NCI-H1092 (cell line): ENCODE measurements around the gene LCTL.
"Not testable (repeated sequence)": the region's sequence is repeated elsewhere in the genome, so short reads cannot be mapped to it uniquely, and the experiment has no call there.

ENCODE experiments used
- DNase-seq: peaks from one replicate; lab custom pipeline; 2025; lab: John Stamatoyannopoulos, UW

The LCTL gene

DNA sequence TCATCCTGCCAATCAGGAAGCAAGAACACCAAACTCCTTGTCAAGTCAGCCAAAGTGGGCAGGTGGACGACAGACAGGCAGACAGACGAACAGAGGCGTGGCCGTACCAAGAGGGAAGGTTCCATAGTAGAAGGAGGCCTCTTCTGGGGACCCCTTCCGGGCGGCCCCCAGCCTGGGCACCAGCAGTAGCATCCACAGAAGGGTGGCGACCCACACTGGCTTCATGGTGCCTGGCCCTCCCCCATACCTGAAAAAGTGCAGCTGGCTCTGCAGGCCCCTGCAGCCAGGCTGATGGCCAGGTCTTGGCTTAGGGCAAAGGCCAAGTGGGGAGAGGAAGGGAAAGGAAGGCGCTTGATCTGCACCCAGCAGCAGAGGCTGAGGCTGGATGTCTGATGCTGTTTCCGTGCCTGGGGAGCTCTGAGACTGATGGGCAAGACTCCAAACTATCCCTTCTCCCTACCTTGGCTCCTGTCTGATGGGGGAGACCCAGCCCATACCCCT, 607 bp downstream of the LCTL start:
- DNase-seq = no peak

DNA sequence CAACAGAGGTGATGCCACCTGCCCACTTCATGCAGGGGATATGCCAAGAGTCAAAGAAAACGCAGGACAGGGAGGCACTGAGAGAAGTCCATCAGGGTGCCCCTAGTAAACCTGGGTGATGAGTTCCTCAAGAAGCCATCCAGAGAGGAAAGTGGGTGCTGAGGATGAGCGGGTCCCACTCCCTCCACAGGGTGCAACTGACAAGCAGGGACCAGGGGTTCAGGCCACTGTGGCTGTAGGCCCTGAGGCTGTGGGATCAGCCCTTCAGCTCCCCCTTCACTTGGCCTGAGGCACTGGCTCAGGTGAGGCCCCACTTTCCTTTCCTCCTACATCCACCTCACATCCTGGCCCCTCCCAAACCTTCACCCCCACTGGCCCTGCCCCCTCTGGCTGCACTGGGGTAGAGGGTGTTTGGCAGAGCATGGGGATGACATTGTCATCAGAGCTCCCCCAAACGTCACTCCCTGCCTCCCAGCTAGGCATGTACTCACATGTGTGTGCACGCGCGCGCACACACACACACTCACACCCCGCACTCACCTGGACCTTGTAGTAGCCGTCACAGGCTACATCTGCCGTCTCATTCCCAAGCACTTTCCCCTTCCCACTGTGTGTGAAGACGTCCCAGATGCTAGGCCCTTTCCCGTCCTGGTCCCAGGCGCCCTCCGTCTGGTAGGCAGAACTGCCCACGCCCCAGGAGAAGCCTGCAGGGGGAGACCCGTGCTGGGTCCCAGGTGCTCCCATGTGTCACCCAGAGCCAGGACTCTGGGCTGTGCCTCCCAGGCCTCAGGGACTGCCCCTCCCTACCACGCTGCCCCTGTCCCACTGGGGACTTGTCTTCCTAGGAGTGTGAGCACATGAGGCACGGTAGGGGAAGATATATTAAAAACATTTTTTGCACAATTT, 1.4 kb downstream of the LCTL start:
- DNase-seq = no peak

DNA sequence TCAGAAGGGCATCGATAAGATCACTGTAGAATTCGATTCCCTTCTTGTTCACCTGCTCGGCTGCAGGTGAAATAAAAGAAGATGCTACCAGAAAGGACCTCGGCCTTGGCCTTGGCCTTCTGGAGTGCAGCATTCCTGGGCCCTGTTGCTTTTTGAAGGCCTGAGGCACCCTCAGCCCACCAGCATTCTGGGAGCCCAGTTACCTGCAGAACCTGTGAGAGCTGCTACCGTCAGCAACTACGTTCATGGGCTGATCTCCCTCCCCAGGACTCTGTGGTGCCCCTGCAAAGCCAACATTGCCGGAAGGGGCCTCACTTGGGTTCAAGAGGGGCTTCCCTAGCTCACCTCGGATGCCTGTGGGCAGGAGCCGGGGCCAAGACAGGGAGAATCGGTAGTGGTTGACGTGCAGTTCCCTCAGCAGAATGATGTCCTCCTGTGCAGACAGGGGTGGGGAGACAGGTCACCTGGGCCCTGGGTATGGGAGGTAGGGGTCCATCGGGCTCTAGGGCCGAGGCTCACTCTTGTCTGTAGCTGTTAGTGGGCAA, 2.2 kb downstream of the LCTL start:
- no peak for DNase-seq

DNA sequence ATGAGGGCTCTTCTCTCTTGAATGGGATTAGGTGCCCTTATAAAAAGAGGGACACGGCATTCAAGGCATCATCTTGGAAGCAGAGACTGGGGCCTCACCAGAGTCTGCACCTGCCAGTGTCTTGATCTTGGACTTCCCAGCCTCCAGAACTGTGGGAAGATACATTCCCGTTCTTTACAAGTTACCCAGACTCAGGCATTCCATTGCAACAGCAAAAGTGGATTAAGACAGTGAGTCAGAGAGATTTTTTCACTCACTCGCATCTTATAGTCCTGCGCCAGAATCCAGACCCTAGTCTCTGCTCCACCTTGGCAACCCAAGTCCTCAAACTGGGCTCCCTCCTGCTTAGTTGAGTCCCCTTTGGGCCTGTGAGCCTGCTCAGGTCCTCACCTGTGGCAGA, 2.7 kb downstream of the LCTL start:
- no peak for DNase-seq

DNA sequence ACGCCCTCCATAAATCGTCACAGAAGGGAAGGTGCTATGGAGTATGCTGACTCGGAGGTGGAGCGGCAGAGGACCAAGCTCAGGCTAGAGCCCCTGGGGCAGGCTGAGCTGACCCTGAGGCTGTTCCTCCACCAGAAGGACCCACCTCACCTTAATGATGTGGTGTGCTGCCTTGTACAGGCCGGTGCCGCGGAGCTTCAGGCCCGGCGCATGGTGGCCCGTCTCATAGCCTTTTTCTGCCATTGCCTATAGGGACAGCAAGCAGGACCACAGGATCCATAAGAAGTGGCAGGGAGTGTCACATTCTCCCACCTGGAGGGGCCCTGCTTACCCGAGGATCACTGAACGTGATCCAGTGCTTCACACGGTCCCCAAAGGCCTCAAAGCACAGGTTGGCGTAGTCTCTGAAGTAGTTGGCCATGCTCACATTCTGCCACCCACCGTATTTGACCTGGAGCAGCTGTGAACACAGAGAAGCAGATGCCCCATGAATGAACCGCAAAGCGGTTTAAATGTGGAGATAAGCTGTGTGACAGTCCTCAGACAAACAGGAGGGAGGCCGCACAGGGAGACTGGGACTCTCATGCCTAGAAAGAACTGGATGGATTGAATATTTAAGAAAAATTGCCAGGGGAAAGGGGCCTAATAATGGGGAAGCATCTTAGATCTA, 4.8 kb downstream of the LCTL start:
- DNase-seq = no peak

DNA sequence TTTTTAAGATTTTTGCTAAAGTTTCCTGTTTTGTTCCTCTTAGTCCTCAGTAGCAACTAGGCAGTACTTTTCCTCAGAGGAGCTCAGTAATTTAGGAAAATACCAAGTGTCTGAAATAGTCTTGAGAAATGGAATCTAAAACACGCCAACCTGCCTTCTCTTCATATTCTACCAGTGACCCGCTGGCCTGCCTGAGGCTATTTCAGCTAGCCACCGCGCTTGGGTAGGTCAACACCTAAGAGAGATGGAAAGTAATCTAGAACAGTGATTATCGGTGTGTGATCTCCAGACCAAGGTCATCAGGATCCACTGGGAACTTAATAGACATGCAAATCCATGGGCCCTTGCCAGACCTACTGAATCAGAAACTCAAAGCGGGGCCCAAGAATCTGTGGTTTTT, 7.5 kb downstream of the LCTL start:
- no peak for DNase-seq

DNA sequence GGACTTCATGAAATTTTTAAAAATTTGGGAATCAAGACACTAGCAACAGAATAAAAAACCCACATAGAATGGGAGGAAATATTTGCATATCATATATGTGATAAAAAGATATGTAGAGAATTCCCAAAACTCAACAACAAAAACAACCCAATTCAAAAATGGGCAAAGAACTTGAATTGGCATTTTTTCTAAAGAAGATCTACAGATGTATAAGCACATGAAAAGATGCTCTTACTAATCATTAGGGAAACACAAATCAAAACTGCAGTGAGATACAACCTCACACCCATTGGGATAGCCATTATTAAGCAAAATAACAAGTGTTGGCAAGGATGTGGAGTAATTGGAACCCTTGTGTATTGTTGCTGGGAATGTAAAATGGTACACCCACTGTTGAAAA, 10.1 kb downstream of the LCTL start:
- no peak for DNase-seq

DNA sequence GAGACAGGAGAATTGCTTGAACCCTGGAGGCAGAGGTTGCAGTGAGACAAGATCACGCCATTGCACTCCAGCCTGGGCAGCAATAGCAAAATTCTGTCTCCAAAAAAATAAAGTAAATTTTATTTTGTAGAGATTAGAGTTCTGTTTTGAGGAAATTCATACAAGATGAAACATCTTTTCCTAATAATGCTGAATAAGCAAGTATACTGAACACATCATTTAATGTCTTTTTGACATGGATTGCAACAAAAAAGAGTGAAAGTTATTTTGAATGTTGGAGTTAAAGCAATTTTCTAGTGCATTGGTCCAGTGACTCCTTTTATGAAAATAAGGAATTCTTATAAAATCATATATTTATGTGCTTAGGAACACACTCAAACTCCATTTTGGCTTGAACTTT, 20.5 kb downstream of the LCTL start:
- DNase-seq = no peak

DNA sequence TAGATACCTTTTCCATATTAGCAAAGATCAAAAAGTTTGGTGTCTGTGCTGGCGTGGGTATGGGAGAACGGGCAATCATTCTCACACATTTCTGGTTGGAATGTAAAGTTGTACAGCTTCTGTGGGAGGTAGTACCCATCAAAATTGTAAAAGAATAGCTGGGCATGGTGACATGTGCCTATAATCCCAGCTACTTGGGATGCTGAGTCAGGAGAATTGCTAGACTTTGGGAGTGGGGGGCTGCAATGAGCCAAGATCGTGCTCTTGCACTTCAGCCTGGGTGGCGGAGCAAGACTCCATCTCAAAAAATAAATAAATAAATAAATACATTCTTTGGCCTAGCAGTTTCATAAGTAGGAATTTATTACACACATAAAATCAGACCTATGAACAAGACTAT, 22.9 kb downstream of the LCTL start:
- no peak for DNase-seq

DNA sequence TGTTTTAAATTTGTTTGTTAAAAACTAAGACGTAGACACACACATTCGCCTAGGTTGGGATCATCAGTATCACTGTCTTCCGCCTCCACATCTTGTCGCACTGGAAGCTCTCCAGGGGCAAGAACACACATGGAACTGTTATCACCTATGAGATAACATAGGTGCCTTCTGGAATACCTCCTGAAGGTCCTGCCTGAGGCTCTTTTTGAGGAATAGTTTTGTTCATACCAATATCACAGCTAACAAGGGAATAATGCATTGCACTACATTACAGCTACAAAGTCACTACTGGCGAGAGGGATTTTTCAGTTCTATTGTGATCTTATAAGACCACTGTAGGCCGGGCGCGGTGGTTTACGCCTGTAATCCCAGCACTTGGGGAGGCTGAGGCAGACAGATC, 30.7 kb downstream of the LCTL start:
- DNase-seq = no peak

DNA sequence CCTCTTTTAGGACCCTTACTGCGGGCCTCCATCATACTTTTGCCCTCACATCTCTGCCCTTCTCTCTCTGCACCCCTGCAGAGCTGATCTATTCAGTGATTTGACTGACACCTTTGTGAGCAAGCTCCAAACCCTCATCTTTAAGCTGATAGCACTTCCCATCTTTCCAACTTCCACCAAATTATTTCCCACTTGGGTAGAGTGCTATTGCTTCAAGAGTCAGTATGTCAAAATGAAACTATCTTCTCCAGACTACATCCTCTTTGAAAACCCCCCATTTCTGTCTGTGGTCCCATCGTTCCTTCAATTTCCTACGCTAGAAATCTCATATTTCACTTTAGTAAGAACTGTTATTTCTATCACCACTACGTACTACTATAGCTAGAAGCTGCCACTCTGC, 41.0 kb downstream of the LCTL start:
- no peak for DNase-seq

DNA sequence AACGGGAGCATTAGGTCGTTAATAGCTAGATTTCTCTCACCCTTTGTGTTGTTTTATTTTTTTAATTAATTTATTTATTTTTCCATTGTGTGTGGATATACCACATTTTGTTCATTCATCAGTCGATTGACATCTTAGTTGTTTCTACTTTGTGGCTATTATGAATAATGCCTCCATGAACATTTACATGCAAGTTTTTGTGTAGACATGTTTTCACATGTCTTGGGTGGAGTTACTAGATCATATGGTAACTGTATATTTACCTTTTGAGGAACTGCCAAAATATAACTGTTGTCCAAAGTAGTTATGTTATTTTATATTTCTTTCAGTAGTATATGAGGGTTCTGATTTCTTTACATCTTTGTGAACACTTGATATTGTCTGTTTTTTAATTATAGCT, 41.9 kb downstream of the LCTL start:
- no peak for DNase-seq

DNA sequence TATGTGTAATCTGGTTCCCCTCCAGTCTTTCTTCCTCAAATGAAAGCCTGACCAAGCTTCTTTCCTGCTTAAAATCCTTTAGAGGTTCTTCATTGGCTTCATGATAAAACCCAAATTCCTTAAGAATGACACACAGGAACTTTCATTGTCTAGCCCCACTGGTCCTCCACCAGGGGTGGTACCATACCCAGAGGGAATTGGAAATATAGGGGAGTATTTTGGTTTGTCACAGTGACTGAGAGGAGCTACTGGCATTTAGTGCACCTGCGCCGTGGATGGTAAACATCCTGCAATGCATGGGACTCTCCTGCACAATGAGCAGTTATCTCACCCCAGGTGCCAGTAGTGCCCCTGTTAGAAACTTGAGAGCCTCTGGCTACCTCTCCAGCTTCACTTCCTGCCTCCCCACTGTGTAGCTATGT, 49.9 kb downstream of the LCTL start:
- DNase-seq = no peak

DNA sequence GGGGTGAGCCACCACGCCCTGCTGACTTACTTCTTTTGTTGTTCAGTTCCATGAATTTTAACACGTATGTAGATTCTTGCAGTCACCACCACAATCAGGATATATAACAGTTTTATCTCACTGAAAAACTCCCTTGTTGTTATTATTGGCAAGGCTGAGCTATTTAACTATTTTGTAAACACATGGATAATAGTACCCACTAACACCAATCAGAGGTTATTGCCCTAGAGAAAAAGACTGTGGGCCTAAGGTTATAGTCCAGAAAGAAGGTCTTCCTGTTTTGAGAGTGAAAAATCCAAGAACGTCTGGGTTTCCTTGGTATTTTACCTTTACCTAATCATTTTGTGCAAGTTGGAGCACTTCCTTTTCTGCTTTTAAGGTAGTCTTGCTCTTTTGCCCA, 51.2 kb downstream of the LCTL start:
- DNase-seq = no peak

DNA sequence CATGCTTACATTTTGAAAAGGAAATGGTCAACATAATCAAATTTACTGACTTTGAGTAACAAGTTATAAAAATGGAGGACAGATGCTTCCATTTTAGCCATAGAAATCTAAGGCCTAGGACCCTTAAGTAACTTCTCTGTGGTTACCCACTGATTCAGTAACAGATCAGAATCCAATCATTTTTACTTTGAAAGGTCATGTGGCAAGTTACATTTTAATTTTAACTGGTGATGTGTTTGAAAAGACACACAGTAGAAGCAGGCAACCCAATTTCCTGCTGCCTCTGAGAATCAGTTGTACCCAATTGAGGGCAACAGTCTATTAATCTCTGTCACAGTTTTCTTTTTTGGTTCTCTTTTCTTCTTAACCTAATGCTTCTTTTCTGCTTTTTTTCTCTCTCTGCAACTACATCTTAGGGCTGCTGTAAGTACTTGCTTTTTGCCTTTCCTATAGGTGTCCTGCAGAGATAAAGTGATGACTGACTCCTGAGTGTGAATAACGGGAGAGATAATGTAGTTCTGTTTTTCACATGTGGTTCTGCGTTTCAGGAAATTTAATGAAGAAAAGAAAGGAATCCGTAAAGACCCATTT, 57.4 kb downstream of the LCTL start:
- DNase-seq = no peak

DNA sequence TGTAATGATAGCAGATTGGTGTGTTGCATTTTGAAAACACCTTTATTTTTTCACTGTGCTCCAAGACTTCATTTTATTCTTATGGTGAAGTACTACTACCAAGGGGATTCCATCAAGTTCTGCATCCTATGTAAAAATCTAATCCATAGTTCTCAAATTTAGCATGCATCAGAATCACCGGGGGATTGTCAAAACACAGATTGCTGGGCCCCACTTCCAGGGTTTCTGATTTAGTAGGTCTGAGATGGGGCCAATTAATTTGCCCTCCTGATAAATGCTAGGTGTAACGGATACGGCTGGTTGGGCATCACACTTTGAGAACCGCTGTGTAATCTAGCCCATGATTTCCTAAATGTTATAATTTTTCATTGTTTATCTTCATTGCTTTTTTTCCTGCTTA, 60.0 kb downstream of the LCTL start:
- DNase-seq = no peak

DNA sequence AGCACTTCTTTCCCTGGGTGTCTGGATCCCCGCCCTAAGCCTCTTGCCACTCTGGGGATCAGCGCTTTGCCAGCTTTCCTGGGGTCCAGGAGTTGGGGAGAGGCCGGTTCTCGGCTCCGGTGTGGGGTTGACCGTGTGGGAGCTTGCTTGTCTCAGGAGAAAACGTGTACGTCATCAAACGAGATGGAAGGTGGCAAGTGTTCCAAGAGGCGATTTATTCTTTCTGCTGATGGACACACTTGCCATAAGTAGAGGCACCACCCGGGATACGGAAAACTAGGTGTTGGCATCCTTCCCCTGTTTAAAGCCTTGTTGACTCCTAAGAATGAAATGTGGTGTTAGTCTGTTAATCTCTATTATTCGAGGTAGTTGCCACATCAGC, 60.4 kb downstream of the LCTL start:
- DNase-seq = no peak

DNA sequence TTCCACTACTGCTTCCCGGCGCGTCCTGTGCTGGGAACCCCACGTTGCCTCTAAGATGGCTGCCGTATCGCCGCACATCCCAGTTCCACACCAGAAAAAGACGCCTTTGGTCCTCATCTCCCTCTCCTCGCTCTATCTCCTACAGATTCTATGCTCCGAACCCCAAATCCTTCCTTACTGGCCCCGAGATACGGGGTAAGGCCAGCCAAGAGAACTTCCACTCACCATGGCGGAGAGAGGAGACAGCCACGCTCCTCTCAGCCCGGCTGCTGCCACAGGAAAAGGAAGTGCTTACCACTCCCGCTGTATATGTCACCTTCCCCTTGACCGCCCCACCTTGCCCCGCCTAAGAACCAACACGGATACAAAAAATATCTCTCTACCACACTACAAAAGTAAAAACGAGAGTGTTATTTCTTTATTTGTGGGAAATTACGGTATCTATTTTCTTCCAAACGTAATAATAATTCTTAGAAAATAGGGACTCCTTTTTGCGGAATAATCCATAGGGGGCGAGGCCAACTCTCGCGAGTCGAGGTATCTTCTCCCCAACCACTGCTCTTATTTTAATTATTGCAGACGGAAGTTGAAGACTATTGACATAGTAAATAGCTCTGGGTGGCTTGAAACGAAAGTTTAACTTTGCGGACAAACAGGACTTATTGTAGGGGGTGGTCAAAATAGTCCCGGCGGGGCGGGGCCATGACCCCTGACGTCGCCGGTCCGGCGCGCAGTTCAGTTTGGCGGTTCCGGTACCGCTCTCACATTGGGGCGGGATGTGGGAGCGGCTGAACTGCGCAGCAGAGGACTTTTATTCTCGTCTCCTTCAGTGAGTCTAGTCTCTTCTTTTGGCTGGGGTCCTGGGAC, 61.0 kb downstream of the LCTL start, which contains the start of the genes RPL4 and ZWILCH:
TSS of gene RPL4 (minus strand) at position 293 of the 867 bp plus-strand sequence. CDS start at position 228, 65 bp downstream.
TSS of gene ZWILCH (plus strand) at position 764 of the 867 bp plus-strand sequence. CDS start at position 777, 13 bp downstream.
- peak; percentile 40 for DNase-seq

DNA sequence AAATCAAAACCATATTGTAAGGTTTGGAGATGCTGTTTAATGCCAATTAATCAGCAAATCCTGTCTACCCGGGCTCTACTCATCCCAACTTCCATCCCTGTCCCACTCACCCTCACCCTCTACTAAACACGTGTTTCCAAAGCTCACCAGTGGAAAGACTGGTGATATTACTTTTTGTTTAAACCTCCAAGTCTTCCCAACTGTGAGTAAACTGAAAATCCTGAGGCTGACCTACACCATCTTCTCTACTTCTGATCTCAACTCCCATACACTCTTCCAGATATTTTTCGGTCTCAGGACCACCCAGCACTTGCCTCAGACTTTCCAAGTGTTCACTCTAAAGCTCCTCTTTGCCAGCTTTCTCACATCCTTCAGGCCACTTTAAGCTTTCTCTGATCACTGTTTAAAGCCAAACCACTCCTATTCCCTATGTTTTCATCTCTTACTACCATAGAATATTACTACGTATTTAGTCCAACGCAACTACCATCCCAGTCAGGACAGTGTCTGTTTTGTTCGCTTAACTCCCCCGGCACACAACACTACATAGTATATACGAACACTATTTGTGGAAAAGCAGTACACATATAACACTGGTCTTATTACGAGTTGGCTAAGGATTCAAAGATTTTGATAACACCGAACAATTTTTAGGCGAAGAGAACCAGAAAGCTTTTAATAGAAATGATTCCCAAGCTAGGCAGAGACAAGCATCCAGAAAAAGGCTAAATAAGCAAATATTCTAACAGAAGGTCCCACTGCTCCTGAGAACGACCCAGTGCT, 61.8 kb downstream of the LCTL start:
- no peak for DNase-seq

DNA sequence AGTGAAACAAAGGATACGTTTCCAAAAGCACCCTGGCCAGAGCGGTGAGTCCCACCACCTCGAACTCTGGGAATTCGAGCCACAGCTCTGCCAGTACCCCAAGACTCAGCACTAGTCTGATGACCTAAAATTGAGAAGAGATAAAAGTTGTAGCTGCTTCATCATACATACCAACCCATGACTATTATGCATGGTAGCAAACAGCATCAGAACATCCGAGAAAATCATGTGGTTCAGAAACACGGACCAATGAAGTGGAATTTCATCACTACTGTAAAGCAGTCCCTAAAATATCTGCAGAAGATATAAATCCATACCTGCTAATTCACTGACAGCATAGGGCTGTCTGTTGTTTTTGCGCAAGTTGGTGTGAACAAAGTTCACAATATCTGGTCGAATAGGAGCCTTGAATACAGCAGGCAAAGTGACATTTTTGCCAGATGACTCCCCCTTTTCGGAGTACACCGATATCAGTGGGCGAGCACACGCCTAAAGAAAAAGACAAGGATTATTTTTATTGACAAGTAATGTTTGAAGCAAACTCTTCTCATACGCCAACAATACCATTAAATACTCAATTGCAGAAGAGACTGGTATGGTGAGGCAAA, 62.7 kb downstream of the LCTL start:
- not testable (repeated sequence) for DNase-seq
